ENCODE measurements around the gene LZTS2.

LZTS2 gene

GRCh38 chr10:101018600-101019439, 19.2 kb downstream of the LZTS2 start:
- DNase-seq (ENCODE audit: insufficient read length, low spot score) (peak; percentile 89), FAIRE-seq (no peak)
- no peak for TF ChIP-seq POLR2A (IDR thresholded peaks at IDR 0.05; ENCODE audit: low read depth, low read length)

DNA sequence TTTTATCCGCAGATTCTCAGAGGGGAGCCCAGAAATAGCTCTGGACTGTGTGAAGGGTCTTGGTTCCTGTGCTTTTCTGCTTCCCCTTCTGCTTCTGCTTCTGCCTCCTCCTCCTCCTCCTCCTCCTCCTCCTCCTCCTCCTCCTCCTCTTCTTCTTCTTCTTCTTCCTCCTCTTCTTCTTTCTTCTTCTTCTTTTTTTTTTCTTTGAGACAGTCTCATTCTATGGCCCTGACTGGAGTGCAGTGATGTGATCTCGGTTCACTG, 19.8 kb downstream of the LZTS2 start:
- DNase-seq (ENCODE audit: insufficient read length, low spot score) (no peak), FAIRE-seq (no peak)
- no peak for TF ChIP-seq POLR2A (IDR thresholded peaks at IDR 0.05; ENCODE audit: low read depth, low read length)

- DNase-seq (ENCODE audit: insufficient read length, low spot score) = no peak
- TF ChIP-seq POLR2A (IDR thresholded peaks at IDR 0.05; ENCODE audit: low read depth, low read length) = no peak
- FAIRE-seq = no peak
These were observed 20.9 kb downstream of the LZTS2 start for GRCh38 chr10:101020427-101021075.

- no peak for DNase-seq (ENCODE audit: insufficient read length, low spot score)
- no peak for TF ChIP-seq POLR2A (IDR thresholded peaks at IDR 0.05; ENCODE audit: low read depth, low read length)
- no peak for FAIRE-seq
These were observed 21.6 kb downstream of the LZTS2 start for GRCh38 chr10:101021239-101021638.

- FAIRE-seq (no peak), DNase-seq (ENCODE audit: insufficient read length, low spot score) (no peak)
- no peak for TF ChIP-seq POLR2A (IDR thresholded peaks at IDR 0.05; ENCODE audit: low read depth, low read length)
These were observed 22.2 kb downstream of the LZTS2 start for GRCh38 chr10:101021692-101022251.

DNA sequence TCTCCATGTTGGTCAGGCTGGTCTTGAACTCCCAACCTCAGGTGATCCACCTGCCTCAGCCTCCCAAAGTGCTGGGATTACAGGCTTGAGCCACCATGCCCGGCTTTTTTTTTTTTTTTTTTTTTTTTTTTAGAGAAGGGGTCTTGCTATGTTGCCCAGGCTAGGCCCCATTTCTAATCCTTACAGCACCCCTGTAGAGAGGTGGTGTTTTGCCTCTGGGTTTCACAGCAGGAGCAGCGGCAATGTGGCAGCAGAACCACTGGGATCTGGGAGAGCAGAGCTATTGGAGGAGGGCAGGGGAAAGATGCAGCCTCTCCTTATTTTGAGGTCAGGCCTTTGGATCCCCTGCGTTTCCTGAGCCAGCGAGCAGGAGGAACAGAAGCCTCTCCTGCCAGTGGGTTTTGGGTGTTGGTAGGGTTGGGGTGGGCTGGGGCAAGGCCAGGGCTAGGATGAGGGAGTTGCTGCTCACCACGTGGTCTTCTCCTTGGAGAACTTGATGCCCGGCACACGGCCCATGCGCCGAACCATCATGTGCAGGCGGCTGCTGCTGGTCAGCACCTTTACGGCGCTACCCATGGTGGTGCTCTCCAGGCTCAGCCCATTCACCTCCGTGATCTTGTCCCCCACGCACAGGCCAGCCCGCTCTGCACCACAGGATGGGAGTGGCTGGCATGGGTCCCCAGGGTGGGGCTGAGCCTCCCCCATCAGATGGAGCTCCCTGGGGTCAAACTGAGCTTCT, 23.5 kb downstream of the LZTS2 start:
- FAIRE-seq = no peak
- no peak for TF ChIP-seq POLR2A (IDR thresholded peaks at IDR 0.05; ENCODE audit: low read depth, low read length)
- DNase-seq (ENCODE audit: insufficient read length, low spot score) = no peak

DNA sequence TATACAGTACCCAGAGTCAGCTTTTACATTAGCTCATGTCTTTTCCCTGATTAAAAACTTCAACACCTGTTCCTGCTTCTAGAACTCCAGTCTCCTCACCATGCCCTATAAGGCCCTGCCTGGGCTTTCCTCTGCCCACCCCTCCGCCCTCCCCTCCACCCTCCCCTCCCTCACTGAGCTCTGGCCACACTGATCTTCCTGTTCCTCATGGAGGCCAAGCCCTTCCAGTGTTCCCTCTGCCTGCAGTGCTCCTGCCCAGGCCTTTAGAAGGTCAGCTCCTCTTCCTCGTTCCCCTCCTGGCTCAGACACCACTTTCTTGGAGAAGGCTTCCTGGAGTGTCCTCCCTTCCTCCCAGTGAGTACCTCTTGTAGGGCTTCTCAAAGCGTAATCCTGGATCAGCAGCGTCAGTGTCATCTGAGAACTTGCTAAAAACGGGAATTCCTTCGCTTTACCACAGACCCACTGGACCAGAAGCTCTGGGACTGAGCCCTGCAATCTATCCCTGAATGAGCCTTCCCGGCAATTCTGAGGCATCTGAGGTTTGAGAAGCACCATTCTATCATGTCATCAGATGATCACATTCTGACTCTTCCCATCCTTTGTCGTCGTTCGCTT, 27.6 kb downstream of the LZTS2 start:
- DNase-seq (ENCODE audit: insufficient read length, low spot score) = no peak
- no peak for FAIRE-seq
- no peak for TF ChIP-seq POLR2A (IDR thresholded peaks at IDR 0.05; ENCODE audit: low read depth, low read length)

GRCh38 chr10:101028446-101029337, 29.1 kb downstream of the LZTS2 start:
- DNase-seq (ENCODE audit: insufficient read length, low spot score) (peak; percentile 70), FAIRE-seq (no peak)
- TF ChIP-seq POLR2A (IDR thresholded peaks at IDR 0.05; ENCODE audit: low read depth, low read length) = no peak

DNA sequence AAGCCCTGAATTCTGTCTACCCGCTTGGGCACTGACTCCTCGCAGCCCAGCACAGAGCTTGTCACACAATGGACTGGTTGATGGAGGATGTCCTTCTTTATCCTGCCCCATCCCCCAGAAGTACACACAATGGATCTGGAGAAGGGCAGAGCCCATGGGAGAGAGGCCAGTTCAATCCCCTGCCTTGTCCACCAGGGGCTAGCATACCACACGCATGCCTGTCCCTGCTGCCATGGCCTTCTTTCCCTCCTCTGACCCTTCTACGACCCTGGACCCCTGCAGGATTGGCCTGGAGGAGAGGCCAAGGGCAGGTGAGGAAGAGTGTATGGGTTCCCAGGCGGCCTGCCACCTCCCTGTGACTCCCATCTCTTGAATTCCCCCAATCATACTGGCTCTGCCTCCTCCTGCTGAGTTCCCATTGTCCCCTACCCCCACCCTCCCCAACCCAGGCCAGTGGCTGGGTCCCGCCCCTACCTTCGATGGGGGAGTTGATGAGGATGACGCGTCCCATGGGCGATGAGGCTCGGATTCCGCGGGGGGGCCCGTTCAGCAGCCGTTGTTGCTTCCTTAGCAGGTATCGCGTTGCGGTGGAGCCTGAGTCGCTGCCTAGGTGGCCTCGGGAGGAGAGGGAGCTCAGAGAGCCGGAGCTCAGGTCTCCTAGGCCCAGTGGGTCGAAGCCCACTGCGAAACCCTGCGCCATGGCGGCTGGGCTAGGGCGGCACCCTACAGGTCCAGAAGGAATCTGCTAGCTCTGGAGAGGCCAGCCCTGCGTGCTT, 30.1 kb downstream of the LZTS2 start:
- no peak for TF ChIP-seq POLR2A (IDR thresholded peaks at IDR 0.05; ENCODE audit: low read depth, low read length)
- FAIRE-seq = no peak
- no peak for DNase-seq (ENCODE audit: insufficient read length, low spot score)

DNA sequence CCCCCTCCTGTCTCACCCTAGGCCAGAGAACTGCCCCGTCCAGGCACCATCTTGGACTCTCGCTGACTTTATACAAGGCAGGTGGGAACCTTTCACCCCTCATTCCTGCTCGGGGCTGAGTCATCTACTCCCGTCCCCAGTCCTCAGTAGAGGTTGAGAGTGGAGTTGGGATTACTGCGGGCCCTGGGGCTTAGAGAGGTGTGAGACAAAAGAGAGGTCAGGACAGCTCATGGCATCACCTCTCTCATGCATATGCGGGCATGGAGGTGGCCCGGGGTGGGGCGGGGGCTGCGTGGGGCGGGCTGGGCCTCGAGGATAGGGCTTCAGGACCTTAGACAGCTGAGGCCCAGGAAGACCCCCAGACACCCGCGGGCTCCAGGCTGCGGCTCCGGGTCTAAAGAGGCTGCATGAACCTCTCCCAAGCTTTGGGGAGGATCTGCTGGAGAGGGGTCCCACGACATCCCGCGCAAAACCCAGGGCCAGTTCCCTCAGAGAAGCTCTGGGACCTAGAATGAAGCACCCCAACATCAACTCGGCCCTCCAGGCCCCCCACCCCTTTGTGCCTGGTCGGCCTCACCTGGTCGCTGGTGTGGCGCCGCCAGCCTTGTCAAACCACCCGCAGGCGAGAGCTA, 31.0 kb downstream of the LZTS2 start:
- DNase-seq (ENCODE audit: insufficient read length, low spot score) (no peak), FAIRE-seq (no peak)
- TF ChIP-seq POLR2A (IDR thresholded peaks at IDR 0.05; ENCODE audit: low read depth, low read length) = no peak; the same call in 1 of the 2 replicates

GRCh38 chr10:101031128-101031795, 31.7 kb downstream of the LZTS2 start, which contains the start of the genes PDZD7 and SFXN3:
PDZD7 (minus strand) TSS chr10:101031129; CDS start chr10:101030219, 910 bp downstream.
SFXN3 (plus strand) TSS chr10:101031234; CDS start chr10:101034695, 3,461 bp downstream.
- DNase-seq (ENCODE audit: insufficient read length, low spot score) (peak; percentile 87), FAIRE-seq (no peak)
- TF ChIP-seq POLR2A (IDR thresholded peaks at IDR 0.05; ENCODE audit: low read depth, low read length) = no peak; the same call in 1 of the 2 replicates

All from H54 (cell line).